Transverse colon (tissue), 4 donors: ENCODE data around the gene HNF1B. TPM values are rescaled to one million over a fixed set of nuclear protein-coding genes. Genes with fewer than 3 reads are reported as not detected.

ENCODE experiments used
- DNase-seq: peaks from one replicate; pipeline ENCODE4 v3.0.0-alpha.2; 2019
- H3K27ac ChIP-seq, 4 donors: fragments of 200-600 bp; sonication (generic); 2 replicates each; pipeline ENCODE4 v1.5.1; 2016 to 2018; ENCODE audit warnings: inconsistent platforms in 4 of 4
- H3K27me3 ChIP-seq: fragments of 200-600 bp; sonication (generic); 2 replicates; pipeline ENCODE4 v1.5.1; 2017; ENCODE audit warnings: inconsistent platforms
- H3K36me3 ChIP-seq, 4 donors: fragments of 200-600 bp; sonication (generic); 2 replicates each; pipeline ENCODE4 v1.5.1; 2017 to 2019; ENCODE audit warnings: inconsistent platforms in 4 of 4
- H3K4me1 ChIP-seq, 4 donors: fragments of 200-600 bp; sonication (generic); 2 replicates each; pipeline ENCODE4 v1.5.1; 2017 to 2020; ENCODE audit warnings: inconsistent platforms in 4 of 4
- H3K4me3 ChIP-seq, 4 donors: fragments of 200-600 bp; sonication (generic); 1 replicate in 1 of 4; 2 replicates in 3 of 4; pipeline versions ENCODE4 v1.5.1 to v1.6.1; 2017 to 2019; ENCODE audit warnings: inconsistent platforms in 4 of 4
- H3K9me3 ChIP-seq, 2 donors: fragments of 200-600 bp; sonication (generic); 2 replicates each; pipeline ENCODE4 v1.5.1; 2017 to 2019; ENCODE audit warnings: inconsistent platforms in 2 of 2
- EP300 ChIP-seq: sonication (generic); formaldehyde crosslinking; IDR thresholded peaks from one replicate; pipeline ENCODE4 v1.6.1; 2017; ENCODE audit warnings: antibody characterized with exemption, low read depth
- POLR2A ChIP-seq: fragments of 450-650 bp; IDR thresholded peaks from one replicate; pipeline ENCODE4 v1.6.1; 2016; ENCODE audit warnings: antibody characterized with exemption, mild to moderate bottlenecking, moderate library complexity
- POLR2AphosphoS5 ChIP-seq, 3 donors: sonication (generic); formaldehyde crosslinking; IDR thresholded peaks; one replicate each; pipeline ENCODE4 v1.6.1; 2016; ENCODE audit warnings: antibody characterized with exemption in 3 of 3
- WGBS, 2 donors: methylation state at CpG; one replicate each; pipeline ENCODE4 v1.1.5; 2018; ENCODE audit warnings: low coverage in 1 of 2; 5-methylcytosine and 5-hydroxymethylcytosine counted together
- in situ Hi-C, 4 donors: fragments of 200-750 bp; cut with MboI; loops; one replicate each; pipeline versions ENCODE4 v1.15.0 to v1.15.1; 2017; ENCODE audit warnings: low sequenced_read_pairs in 3 of 4, low pct_ligation_motif_present in 1 of 4, low pct_unique_long_range_greater_than_20kb in 1 of 4
- intact Hi-C: fragments of 100-400 bp; cut with DNase I; formaldehyde crosslinking; loops from one replicate; pipeline ENCODE4 v1.15.1; 2023; ENCODE audit warnings: low total_unique reads
- total RNA-seq, 4 donors: library from RNA; depleted of rRNA; stranded (reverse); fragments of >200 nt; gene quantifications; one replicate each; pipeline ENCODE4 v1.1.0, GENCODE V29; 2016
- TF ChIP-seq, protein P1 (sequence below), 5 experiments: fragments of 200-600 bp in 3 of 5; fragments of 450-650 bp in 2 of 5; sonication (generic) in 3 of 5; IDR thresholded peaks; 1 replicate in 2 of 5; 2 replicates in 3 of 5; pipeline ENCODE4 v1.5.1; 2016 to 2017; ENCODE audit warnings: antibody characterized with exemption in 5 of 5, inconsistent platforms in 3 of 5, mild to moderate bottlenecking in 2 of 5, moderate library complexity in 1 of 5

The HNF1B gene
- total RNA-seq, 4 donors from 2014 or later: 22.7 to 35.2 (median 24.9) TPM

DNA sequence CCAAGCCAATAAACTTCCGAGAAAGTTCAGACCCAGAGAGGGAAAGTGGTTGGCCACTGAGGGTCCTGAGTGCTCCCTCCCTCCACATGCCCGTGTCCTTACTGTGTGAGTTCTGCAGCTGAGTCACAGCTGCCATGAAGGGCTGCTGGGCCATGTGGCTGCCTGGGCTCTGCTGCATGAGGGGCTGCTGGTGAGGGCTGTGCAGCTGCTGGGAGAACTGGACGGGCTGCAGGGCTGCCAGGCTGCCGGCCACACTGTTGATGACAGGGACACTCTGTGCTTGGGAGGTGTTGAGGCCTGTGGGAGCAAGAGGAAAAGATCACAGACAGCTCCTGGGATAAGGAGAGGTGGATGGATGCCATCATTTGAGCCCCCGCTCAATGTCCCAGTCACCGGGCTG lies 44.0 kb downstream of the HNF1B start:
- in situ Hi-C loops: no loop called here
- intact Hi-C loops: no loop called here
- H3K4me1 ChIP-seq: peaks cover 0 to 18% (median 6%) of the 10 kb centered on the region in 4 donors
- H3K4me3 ChIP-seq: no peak overlapping the region
- no peaks in the 10 kb centered on the region for H3K27me3 ChIP-seq
- peaks cover 0 to 3% (median 0%) of the 10 kb centered on the region in 4 donors for H3K36me3 ChIP-seq
- no peaks in the 10 kb centered on the region for H3K9me3 ChIP-seq
- H3K27ac ChIP-seq: no peak overlapping the region
- WGBS, 2 donors: 75 to 100% methylated on average over 2 to 6 of the region's 6 CpGs
- no peak for DNase-seq
- no peak for TF ChIP-seq POLR2A
- TF ChIP-seq, protein P1, sequence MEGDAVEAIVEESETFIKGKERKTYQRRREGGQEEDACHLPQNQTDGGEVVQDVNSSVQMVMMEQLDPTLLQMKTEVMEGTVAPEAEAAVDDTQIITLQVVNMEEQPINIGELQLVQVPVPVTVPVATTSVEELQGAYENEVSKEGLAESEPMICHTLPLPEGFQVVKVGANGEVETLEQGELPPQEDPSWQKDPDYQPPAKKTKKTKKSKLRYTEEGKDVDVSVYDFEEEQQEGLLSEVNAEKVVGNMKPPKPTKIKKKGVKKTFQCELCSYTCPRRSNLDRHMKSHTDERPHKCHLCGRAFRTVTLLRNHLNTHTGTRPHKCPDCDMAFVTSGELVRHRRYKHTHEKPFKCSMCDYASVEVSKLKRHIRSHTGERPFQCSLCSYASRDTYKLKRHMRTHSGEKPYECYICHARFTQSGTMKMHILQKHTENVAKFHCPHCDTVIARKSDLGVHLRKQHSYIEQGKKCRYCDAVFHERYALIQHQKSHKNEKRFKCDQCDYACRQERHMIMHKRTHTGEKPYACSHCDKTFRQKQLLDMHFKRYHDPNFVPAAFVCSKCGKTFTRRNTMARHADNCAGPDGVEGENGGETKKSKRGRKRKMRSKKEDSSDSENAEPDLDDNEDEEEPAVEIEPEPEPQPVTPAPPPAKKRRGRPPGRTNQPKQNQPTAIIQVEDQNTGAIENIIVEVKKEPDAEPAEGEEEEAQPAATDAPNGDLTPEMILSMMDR (IDR thresholded peaks at IDR 0.05): no peak
- TF ChIP-seq EP300: no peak

DNA sequence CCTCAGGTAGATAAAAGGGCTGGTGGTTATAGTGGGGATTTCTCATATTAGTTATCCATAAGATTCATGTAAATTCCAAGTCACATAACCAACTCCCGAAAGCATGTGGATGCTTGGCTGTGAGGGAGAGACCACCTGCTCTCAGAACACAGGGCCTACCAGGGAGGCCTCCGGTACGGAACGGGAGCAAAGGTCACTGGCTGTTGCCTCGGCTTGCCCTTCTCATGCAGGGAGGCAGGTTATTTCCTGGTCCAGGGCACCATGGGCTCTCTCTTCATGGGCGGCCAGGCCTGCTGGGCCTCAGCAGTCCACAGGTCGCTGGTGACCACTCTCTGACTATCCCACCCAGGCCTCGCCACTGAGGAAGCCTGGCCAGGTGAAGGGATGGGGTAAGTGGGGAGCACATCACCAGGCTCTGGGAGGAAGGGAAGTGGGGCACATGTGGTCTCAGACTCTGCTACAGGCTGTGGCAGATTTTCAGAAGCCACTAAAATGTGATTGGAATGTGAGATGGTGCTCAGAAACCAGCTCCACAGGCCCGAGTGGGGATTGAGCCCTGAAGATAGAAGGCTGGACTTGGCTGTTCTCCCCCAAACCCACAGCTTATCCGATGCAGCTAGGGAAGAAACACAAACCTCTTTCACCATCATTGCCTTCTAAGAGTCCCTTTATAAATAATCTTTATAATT lies 45.4 kb downstream of the HNF1B start:
- TF ChIP-seq POLR2A (no peak), POLR2AphosphoS5 (IDR thresholded peaks at IDR 0.05) (no peak), EP300 (no peak)
- TF ChIP-seq, protein P1 (IDR thresholded peaks at IDR 0.05): no peak
- intact Hi-C loops (no loop called here), in situ Hi-C loops (no loop called here)
- WGBS, 2 donors: 75% methylated on average over 10 of the region's 10 CpGs; no CpG with 5 or more reads in 1 of the 2 donors
- DNase-seq: peak; percentile 59
- H3K4me3 ChIP-seq: no peak overlapping the region
- H3K4me1 ChIP-seq: peaks cover 0 to 18% (median 6%) of the 10 kb centered on the region in 4 donors
- peaks cover 0 to 8% (median 0%) of the 10 kb centered on the region in 4 donors for H3K36me3 ChIP-seq
- H3K9me3 ChIP-seq: no peaks in the 10 kb centered on the region
- H3K27ac ChIP-seq: peak overlapping the region in 1 of 4 donors; percentile 4
- H3K27me3 ChIP-seq: no peaks in the 10 kb centered on the region

DNA sequence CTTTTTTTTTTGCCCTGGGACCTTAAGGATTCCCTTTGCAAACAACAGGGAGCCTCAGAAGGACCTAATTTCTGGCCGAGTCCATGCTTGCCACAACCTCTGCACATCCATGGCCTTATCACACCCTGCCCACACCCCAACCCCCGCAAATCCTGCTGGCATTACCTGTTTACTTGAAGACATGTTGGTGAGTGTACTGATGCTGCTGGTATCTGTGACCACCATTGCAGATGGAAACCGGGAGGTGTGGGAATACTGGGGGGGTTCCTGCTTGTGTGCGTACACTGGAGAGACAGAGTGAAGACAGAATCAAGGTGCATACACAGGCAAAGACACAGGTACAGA lies 46.0 kb downstream of the HNF1B start:
- Histone ChIP-seq H3K27me3 (no peaks in the 10 kb centered on the region), H3K27ac (no peak overlapping the region), H3K4me1 (peaks cover 0 to 18% (median 6%) of the 10 kb centered on the region in 4 donors), H3K9me3 (no peaks in the 10 kb centered on the region), H3K36me3 (peaks cover 0 to 5% (median 0%) of the 10 kb centered on the region in 4 donors), H3K4me3 (no peak overlapping the region)
- intact Hi-C loops: no loop called here
- WGBS, 2 donors: 84% methylated on average over 4 of the region's 4 CpGs; no CpG with 5 or more reads in 1 of the 2 donors
- no peak for TF ChIP-seq POLR2AphosphoS5 (IDR thresholded peaks at IDR 0.05)
- no peak for TF ChIP-seq EP300
- TF ChIP-seq POLR2A: no peak
- TF ChIP-seq, protein P1 (IDR thresholded peaks at IDR 0.05): no peak
- no peak for DNase-seq
- in situ Hi-C loops: no loop called here

DNA sequence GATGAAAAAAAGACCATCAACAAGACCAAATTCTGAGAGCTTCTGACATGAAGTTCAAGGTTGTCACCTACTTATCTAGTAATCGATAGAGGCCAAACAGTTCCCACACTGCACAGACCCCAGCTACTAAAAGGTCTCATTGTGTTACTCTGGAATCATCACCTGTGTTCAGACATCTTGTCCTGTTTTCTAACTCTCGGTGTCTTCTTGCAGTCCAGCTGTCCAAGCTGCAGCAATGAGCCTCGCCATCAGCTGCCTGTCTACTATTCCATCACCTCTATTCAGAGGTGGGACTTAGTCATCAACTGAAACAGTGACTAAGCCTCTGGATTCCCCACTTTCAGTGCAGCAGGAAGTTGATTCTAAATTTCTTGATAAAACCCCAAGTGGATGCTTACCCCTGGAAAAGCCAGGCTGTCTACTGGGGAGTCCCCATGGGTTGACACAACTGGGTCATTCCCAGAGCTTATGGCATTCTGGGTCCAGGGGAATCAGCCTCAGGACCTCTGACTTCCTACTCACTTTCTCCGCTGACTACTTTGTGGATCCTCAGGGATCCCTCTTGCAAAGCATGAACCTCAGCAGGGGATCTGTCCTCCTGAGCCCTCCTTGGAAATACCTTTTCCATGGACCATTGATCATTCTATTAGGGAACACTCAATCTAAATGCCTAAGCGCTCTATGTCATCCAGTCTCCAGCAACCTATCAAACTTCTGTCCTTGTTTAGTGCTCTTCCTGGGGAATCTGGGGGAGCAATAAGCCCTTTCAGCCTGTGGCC lies 46.5 kb downstream of the HNF1B start:
- Histone ChIP-seq H3K4me1 (peaks cover 0 to 18% (median 6%) of the 10 kb centered on the region in 4 donors), H3K9me3 (no peaks in the 10 kb centered on the region), H3K36me3 (peaks cover 0 to 4% (median 0%) of the 10 kb centered on the region in 4 donors), H3K27ac (no peak overlapping the region), H3K4me3 (no peak overlapping the region), H3K27me3 (no peaks in the 10 kb centered on the region)
- in situ Hi-C loops: no loop called here
- no peak for TF ChIP-seq POLR2A
- 84 to 89% methylated on average over 3 to 5 of the region's 5 CpGs for WGBS, 2 donors
- DNase-seq: no peak
- intact Hi-C loops: no loop called here
